H9 (cell line): ENCODE results near the gene ZNF132. TPM values are rescaled to one million over a fixed set of nuclear protein-coding genes. Genes with fewer than 3 reads are reported as not detected.
A peak's percentile ranks its signal among the peaks of the same experiment; 100 is the strongest.

Experiments
- DNase-seq: peaks from one replicate; pipeline ENCODE4 v3.0.0-alpha.2; 2017
- H2AFZ ChIP-seq: one replicate; pipeline ENCODE4 v1.6.1; 2013; ENCODE audit warnings: mild to moderate bottlenecking, low read length, control low read depth, moderate library complexity
- H2AK5ac ChIP-seq: 2 replicates; pipeline ENCODE4 v1.6.1; 2013; ENCODE audit warnings: low read length, control low read depth, mixed read lengths; ENCODE audit not compliant: insufficient read length
- H2BK120ac ChIP-seq: one replicate; pipeline ENCODE4 v1.6.1; 2013; ENCODE audit warnings: low read depth, mild to moderate bottlenecking, low read length, control low read depth, inconsistent platforms; ENCODE audit not compliant: poor library complexity, severe bottlenecking
- H2BK12ac ChIP-seq: 2 replicates; pipeline ENCODE4 v1.6.1; 2013; ENCODE audit warnings: low read length, control low read depth, mixed read lengths, low read depth; ENCODE audit not compliant: insufficient read length
- H2BK15ac ChIP-seq: 2 replicates; pipeline ENCODE4 v1.6.1; 2013; ENCODE audit warnings: low read depth, low read length, control low read depth
- H2BK20ac ChIP-seq: one replicate; pipeline ENCODE4 v1.6.1; 2013; ENCODE audit warnings: low read depth, mild to moderate bottlenecking, low read length, control low read depth, inconsistent platforms; ENCODE audit not compliant: poor library complexity, severe bottlenecking
- H2BK5ac ChIP-seq: 2 replicates; pipeline ENCODE4 v1.6.1; 2013; ENCODE audit warnings: low read length, control low read depth, mixed read lengths; ENCODE audit not compliant: insufficient read length
- H3K14ac ChIP-seq: 2 replicates; pipeline ENCODE4 v1.6.1; 2013; ENCODE audit warnings: low read length, control low read depth; ENCODE audit not compliant: insufficient read depth
- H3K18ac ChIP-seq: 2 replicates; pipeline ENCODE4 v1.6.1; 2013; ENCODE audit warnings: low read depth, mild to moderate bottlenecking, mixed read lengths, low read length, control low read depth; ENCODE audit not compliant: insufficient read length
- H3K23ac ChIP-seq: 2 replicates; pipeline ENCODE4 v1.6.1; 2013; ENCODE audit warnings: low read length, control low read depth, mixed read lengths, low read depth; ENCODE audit not compliant: insufficient read length
- H3K23me2 ChIP-seq: 2 replicates; pipeline ENCODE4 v1.6.1; 2013; ENCODE audit warnings: low read depth, mild to moderate bottlenecking, mixed read lengths, low read length, control low read depth; ENCODE audit not compliant: insufficient read length, poor library complexity, severe bottlenecking
- H3K27ac ChIP-seq: 2 replicates; pipeline ENCODE4 v1.5.1; 2013; ENCODE audit warnings: low read length, control low read depth, mixed read lengths, low read depth; ENCODE audit not compliant: insufficient read length
- H3K27me3 ChIP-seq: 2 replicates; pipeline ENCODE4 v1.6.1; 2013; ENCODE audit warnings: low read length, control low read depth, inconsistent platforms; ENCODE audit not compliant: insufficient read depth
- H3K4ac ChIP-seq: 2 replicates; pipeline ENCODE4 v1.6.1; 2013; ENCODE audit warnings: low read depth, mild to moderate bottlenecking, control low read depth, inconsistent platforms, low read length, moderate library complexity
- H3K4me1 ChIP-seq: 2 replicates; pipeline ENCODE4 v1.6.1; 2013; ENCODE audit warnings: low read length, control low read depth, inconsistent platforms; ENCODE audit not compliant: insufficient read depth
- H3K4me2 ChIP-seq: 2 replicates; pipeline ENCODE4 v1.6.1; 2013; ENCODE audit warnings: low read length, control low read depth, mixed read lengths; ENCODE audit not compliant: insufficient read length, insufficient read depth
- H3K56ac ChIP-seq: 2 replicates; pipeline ENCODE4 v1.6.1; 2013; ENCODE audit warnings: low read depth, mild to moderate bottlenecking, mixed read lengths, low read length, control low read depth; ENCODE audit not compliant: insufficient read length
- H3K79me1 ChIP-seq: 2 replicates; pipeline ENCODE4 v1.6.1; 2013; ENCODE audit warnings: low read depth, mild to moderate bottlenecking, moderate library complexity, low read length, control low read depth, inconsistent platforms; ENCODE audit not compliant: insufficient read depth, poor library complexity, severe bottlenecking
- H3K79me2 ChIP-seq: 2 replicates; pipeline ENCODE4 v1.6.1; 2013; ENCODE audit warnings: low read length, control low read depth, inconsistent platforms; ENCODE audit not compliant: insufficient read depth
- H3K9ac ChIP-seq: 2 replicates; pipeline ENCODE4 v1.6.1; 2013; ENCODE audit warnings: low read length, control low read depth, mixed read lengths; ENCODE audit not compliant: insufficient read length; ENCODE audit errors: extremely low read depth
- H3K9me3 ChIP-seq: one replicate; pipeline ENCODE4 v1.6.1; 2013; ENCODE audit warnings: low read depth, low read length, inconsistent platforms; ENCODE audit not compliant: control insufficient read depth
- H3T11ph ChIP-seq: one replicate; pipeline ENCODE4 v1.6.1; 2013; ENCODE audit warnings: mild to moderate bottlenecking, low read length, control low read depth, inconsistent platforms
- H4K20me1 ChIP-seq: one replicate; pipeline ENCODE4 v1.6.1; 2013; ENCODE audit not compliant: control insufficient read depth, insufficient read length, insufficient read depth
- H4K5ac ChIP-seq: 2 replicates; pipeline ENCODE4 v1.6.1; 2013; ENCODE audit warnings: low read depth, mild to moderate bottlenecking, mixed read lengths, low read length, control low read depth; ENCODE audit not compliant: insufficient read length
- H4K8ac ChIP-seq: replicated peaks from 2 replicates; pipeline ENCODE4 v1.6.1; 2013; ENCODE audit warnings: low read length, control low read depth, mixed read lengths, low read depth; ENCODE audit not compliant: insufficient read length
- H4K91ac ChIP-seq: 2 replicates; pipeline ENCODE4 v1.6.1; 2013; ENCODE audit warnings: low read depth, mild to moderate bottlenecking, moderate library complexity, mixed read lengths, low read length, control low read depth; ENCODE audit not compliant: insufficient read length
- H3K27ac Mint-ChIP-seq, 3 experiments: 2 replicates in 2 of 3; 3 replicates in 1 of 3; pipeline ENCODE4 v1.8.0; 2020 to 2021; ENCODE audit warnings: mixed read lengths in 3 of 3, mild to moderate bottlenecking in 1 of 3, moderate library complexity in 1 of 3
- H3K27me3 Mint-ChIP-seq: 2 replicates; pipeline ENCODE4 v1.8.0; 2021; ENCODE audit warnings: low read depth, mild to moderate bottlenecking, moderate library complexity, mixed read lengths
- H3K36me3 Mint-ChIP-seq, 3 experiments: 2 replicates in 2 of 3; 3 replicates in 1 of 3; pipeline ENCODE4 v1.8.0; 2020 to 2021; ENCODE audit warnings: low read depth in 3 of 3, mixed read lengths in 3 of 3; ENCODE audit not compliant: insufficient read depth in 1 of 3
- H3K4me1 Mint-ChIP-seq, 2 experiments: 2 replicates each; pipeline ENCODE4 v1.8.0; 2020; ENCODE audit warnings: mixed read lengths in 2 of 2
- H3K4me3 Mint-ChIP-seq, 2 experiments: 2 replicates in 1 of 2; 3 replicates in 1 of 2; pipeline ENCODE4 v1.8.0; 2020 to 2021; ENCODE audit warnings: mild to moderate bottlenecking in 2 of 2, mixed read lengths in 2 of 2, moderate library complexity in 1 of 2
- H3K9me3 Mint-ChIP-seq, 2 experiments: 2 replicates in 1 of 2; 3 replicates in 1 of 2; pipeline ENCODE4 v1.8.0; 2020; ENCODE audit warnings: mild to moderate bottlenecking in 2 of 2, mixed read lengths in 2 of 2, moderate library complexity in 1 of 2
- CTCF ChIP-seq: fragments of 200-600 bp; sonication (generic); conservative IDR thresholded peaks from 3 replicates; pipeline ENCODE4 v1.8.0; 2021; ENCODE audit warnings: antibody characterized with exemption, mild to moderate bottlenecking
- WGBS: extraction: QIAGEN DNeasy Blood & Tissue Kit; methylation state at CpG from one replicate; pipeline ENCODE4 v1.1.7; 2013; ENCODE audit warnings: missing lambda C conversion rate, low lambda C conversion rate, mixed read lengths; ENCODE audit not compliant: insufficient read length; ENCODE audit errors: extremely low coverage; 5-methylcytosine and 5-hydroxymethylcytosine counted together
- total RNA-seq: library from RNA; stranded (reverse); gene quantifications from 2 replicates; pipeline ENCODE4 v1.2.1, GENCODE V29; 2021

Gene ZNF132
- total RNA-seq, 1 experiment from 2014 or later: 0.24 TPM

GRCh38 chr19:58400316-58400915 is 39.5 kb downstream of the ZNF132 start:
- Histone ChIP-seq H3K4ac (no peak overlapping the region), H3K9me3 (no peaks in the 10 kb centered on the region), H3K9ac (no peak overlapping the region), H3K4me1 (no peaks in the 10 kb centered on the region; the same call in 1 of the 2 replicates), H3K56ac (no peak overlapping the region), H3K79me2 (no peaks in the 10 kb centered on the region), H3K4me2 (peak overlapping the region; percentile 73), H2BK5ac (no peak overlapping the region), H2BK15ac (no peak overlapping the region), H2BK120ac (no peak overlapping the region), H3K27ac (no peak overlapping the region), H4K91ac (no peak overlapping the region), H2AFZ (no peak overlapping the region), H4K8ac (no peak overlapping the region), H2BK20ac (no peak overlapping the region), H3T11ph (no peak overlapping the region), H3K23me2 (peaks cover 13% of the 10 kb centered on the region), H3K27me3 (no peaks in the 10 kb centered on the region; the same call in 1 of the 2 replicates), H2BK12ac (no peak overlapping the region), H3K23ac (no peak overlapping the region), H3K18ac (no peak overlapping the region), H4K20me1 (no peaks in the 10 kb centered on the region), H2AK5ac (no peak overlapping the region), H4K5ac (no peak overlapping the region), H3K14ac (no peak overlapping the region), H3K79me1 (no peaks in the 10 kb centered on the region)
- WGBS: no CpG with 5 or more reads among the region's 18 CpGs
- Mint-ChIP-seq H3K27me3 (peaks cover 14% of the 10 kb centered on the region), H3K4me1 (peaks cover 11 to 13% of the 10 kb centered on the region in 2 experiments), H3K36me3 (peaks cover 0 to 4% (median 2%) of the 10 kb centered on the region in 3 experiments; a peak in 3 of 7 replicates), H3K9me3 (peaks cover 2% of the 10 kb centered on the region in 2 experiments; a peak in 3 of 5 replicates), H3K27ac (peak overlapping the region in 1 of 3 experiments; percentile 56; a peak in 1 of 7 replicates), H3K4me3 (peak overlapping the region; percentile 82 to 94)
- TF ChIP-seq CTCF: no peak
- no peak for DNase-seq
